OCI-M1 (cell line): Measurements from ENCODE around the gene TMEM121.
"Not testable (repeated sequence)": the region's sequence is repeated elsewhere in the genome, so short reads cannot be mapped to it uniquely, and the experiment has no call there.

Source experiments
- DNase-seq: peaks from one replicate; lab custom pipeline; 2025; lab: John Stamatoyannopoulos, UW

The TMEM121 gene

DNA sequence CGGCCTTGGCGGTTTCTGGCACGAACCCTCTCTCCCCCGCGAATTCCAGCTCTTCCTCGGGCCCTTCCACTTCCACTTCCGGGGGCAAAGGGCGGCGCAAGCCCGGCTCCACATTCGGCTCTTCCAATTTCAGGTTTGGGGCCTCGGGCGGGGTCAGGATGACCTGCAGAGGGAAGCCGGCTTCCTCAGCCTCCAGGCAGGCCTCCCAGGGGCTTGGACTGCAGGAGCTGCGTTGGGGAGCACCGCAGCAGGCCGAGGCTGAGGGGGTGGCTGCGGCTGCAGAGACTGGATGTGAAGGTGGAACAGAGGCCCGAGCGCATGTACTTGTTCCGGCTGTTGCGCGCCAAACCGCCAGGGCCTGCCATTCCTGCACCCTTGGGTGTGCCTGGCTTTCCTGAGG is 20.7 kb downstream of the TMEM121 start:
- not testable (repeated sequence) for DNase-seq

DNA sequence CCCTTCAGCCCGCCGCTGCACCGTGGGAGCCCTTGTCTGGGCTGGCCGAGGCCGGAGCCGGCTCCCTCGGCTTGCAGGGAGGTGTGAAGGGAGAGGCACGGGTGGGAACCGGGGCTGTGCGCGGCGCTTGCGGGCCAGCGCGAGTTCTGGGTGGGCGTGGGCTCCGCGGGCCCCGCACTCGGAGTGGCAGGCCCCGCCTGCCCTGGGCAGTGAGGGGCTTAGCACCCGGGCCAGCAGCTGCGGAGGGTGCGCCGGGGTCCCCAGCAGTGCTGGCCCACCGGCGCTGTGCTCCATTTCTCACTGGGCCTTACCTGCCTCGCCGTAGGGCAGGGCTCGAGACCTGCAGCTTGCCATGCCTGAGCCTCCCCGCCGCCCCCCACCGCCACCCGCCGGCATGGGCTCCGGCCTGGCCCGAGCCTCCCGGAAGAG is 21.4 kb downstream of the TMEM121 start:
- DNase-seq, result no peak

DNA sequence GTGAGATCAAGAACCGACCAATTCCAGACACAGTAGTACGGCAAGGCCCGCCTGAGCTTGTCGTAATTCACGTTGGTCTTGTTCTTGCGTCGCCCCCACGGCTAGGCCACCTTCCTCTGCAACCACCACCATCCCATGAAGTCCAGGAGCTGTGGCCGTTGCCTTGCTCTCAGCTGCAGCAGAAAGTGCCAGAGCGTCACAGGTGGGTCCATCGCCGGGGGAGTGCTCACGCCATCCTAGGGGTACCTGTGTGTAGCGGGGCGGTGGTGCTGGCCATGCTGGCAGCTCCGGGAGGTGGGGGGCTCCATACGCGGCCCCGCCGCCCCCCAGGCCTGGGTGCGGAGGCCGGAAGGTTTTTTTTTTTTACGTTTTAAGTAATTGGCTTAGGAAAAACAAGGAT is 23.1 kb downstream of the TMEM121 start:
- no peak for DNase-seq

DNA sequence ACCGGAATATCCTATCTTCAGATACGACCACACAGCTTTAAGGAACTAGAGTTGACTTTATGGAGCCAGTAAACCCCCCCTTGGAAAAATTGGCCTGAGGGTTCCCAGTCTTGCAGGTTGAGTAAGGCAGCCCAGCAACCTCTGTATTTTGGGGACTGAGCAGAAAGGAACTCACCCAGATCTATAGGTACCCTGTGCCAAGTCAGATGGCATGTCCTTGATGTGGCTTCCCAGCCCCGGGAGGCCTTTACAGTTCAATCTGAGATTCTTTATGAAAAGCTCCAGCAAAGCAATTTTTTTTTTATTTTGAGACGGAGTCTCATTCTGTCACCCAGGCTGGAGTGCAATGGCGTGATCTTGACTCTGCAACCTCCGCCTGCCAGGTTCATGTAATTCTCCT is 27.6 kb downstream of the TMEM121 start:
- no peak for DNase-seq

DNA sequence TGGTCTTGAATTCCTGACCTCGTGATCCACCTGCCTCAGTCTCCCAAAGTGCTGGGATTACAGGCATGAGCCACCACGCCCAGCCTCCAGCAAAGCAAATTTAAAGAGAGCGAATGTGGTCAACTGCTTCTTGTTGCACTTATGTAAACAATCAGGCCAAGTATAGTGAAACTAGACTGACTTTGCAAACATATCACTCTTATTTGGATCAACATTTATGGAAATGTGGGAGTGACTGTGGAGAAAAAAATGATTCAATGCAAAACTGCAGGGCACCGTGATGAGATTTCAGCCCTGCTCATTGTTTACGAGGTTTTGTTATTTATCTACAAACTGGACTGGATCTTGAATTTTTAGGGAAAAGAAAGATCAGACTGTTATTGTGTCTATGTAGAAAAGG is 28.1 kb downstream of the TMEM121 start:
- DNase-seq, result no peak

DNA sequence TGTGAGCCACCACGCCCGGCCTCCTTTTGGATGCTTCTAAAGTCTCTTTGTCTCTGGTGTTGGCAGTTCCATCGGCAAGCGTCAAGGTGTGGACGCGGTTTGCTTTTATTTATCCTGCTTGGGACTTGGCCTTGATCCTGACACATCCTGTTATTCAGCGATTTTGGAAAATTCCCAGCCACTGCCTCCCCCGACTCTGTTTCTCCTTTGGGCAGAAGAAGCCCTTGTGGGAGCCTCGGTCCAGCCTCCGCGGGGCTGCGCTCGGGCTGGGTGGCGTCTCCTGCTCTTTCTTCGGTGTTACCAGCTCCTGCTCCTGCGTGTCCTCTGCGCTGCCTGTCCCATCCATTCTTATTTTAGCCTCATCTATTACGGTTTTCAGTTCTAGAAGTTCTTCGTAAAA is 31.3 kb downstream of the TMEM121 start:
- not testable (repeated sequence) for DNase-seq

DNA sequence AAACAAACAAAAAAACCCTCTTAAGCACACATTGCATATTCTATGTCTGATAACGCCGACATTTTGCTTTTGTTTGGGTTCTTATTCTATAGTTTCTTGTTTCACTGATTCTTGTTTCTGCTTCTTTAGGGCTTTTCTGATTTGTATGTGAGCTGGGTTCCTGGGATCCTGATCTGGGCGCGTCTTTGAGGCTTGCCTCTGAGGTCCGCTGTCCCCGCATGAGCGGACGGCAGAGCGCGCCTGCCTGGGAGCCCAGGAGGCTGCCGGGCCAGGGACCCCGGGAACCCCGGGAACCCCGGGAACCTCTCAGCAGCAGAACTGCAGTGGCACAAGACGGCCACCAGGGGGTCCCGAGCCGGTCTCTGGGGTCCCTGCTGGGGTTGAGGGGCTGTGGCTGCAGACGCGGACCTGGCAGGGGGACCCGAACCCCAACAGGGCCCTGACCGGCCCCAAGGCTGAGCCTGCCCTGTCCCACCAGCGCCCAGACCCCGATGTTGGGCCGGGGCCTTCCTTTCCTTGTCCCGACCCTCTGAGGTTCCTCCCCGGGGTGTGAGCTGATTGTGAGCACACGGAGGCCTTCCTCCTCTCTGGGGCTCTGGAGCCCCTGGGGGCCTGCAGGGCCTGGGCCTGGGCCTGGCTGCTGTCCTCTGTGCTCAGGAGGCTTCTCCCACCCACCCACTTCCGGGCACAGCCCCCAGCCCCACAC is 32.2 kb downstream of the TMEM121 start:
- DNase-seq, result not testable (repeated sequence)

DNA sequence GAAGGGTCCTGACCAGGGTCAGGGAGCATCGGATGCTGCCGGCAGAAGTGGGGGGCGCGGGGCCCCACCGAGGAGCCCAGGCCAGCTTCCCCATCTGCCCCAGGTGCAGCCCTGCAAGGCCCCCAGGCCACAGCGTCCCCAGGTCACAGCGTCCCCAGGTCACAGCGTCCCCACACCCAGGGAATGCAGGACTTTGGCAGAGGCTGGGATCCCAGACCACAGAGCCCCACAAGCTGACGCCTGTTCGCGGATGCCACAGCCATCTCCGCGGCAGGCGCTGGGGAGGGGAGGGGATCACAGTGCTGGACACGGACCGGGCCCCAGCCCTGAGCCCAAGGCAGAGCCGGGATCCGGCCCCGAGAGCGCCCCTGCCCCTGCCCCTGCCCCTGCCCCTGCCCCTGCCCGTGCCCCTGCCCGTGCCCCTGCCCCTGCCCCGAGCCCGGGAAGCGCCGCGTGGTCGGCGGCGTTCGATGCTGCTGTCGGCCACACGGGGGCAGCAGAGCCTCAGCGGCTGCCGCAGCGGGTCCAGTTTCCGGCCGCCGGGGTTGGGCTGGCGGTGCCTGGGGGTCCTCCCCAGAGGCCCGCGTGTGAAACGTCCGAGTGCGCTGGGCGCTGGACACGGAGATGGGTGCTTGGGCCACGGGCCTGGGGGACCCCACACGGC is 33.1 kb downstream of the TMEM121 start:
- not testable (repeated sequence) for DNase-seq

DNA sequence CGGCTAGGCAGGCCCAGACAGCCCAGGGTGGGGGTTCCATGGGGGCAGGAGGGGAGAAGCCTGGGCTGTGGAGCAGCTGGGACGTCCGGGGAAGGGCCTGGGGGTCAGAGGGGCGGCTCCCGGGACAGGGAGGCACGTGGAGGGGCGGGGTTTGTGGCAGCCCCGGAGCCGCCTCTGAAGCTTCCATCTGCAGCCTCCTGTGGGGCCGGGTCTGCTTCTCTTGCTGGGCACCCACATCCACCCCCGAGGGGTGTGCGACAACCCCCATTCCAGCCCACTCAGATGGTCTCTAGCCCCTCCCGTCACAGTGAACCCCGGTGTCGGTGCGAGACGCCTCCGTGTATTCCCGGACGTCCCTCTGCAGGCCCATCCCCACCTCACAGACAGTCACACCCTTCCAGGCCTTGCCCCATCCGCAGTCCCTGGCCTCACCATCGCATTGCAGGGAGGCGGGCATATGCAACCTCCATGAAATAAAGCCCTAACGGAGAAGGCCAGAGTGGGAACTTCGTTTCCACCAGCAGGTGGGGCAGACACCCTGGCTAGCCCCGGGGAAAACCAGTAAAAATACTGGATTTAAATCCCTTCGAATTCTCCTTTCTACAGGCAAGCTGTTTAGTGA is 33.8 kb downstream of the TMEM121 start:
- not testable (repeated sequence) for DNase-seq

DNA sequence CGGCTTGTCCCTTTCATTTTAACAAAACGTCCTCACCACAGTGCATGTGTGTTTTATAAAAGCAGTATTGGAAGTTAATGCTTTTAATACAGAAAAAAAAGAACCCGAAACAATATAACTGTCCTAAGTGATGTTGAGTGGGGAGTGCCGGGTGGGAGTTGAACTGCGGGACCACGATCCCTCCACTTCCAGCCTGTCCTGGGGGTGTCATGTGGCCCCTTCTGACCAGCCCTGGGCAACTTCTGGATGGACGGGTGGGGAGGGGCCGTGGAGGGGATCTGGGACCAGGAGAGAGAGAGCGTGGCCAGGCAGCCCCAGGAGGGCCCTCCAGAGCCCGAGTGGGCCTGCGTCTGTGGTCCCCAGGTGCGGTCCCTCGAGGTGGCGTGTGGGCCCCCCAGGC is 35.0 kb downstream of the TMEM121 start:
- not testable (repeated sequence) for DNase-seq

DNA sequence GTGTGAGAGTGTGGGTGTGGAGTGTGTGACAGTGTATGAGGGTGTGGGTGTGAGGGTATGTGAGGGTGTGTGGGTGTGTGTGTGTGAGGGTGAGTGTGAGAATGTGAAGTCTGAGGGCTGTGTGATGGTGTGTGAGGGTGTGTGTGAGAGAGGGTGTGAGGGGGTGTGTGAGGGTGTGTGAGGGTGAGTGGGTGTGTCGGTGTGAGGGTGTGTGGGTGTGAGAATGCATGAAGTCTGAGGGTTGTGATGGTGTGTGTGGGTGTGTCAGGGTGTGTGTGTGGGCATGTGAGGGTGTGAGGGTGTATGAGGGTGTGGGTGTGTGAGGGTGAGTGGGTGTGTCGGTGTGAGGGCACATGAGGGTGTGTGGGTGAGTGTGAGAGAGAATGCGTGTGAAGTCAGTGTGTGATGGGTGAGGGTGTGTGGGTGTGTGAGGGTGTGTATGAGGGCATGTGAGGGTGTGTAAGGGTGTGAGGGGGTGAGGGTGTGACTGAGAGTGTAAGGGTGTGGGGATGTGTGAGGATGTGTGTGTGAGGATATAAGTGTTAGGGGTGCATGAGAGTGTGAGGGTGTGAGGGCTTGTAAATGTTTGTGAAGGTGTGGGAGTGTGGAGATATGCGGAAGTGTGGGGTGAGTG is 36.4 kb downstream of the TMEM121 start:
- DNase-seq, result no peak

DNA sequence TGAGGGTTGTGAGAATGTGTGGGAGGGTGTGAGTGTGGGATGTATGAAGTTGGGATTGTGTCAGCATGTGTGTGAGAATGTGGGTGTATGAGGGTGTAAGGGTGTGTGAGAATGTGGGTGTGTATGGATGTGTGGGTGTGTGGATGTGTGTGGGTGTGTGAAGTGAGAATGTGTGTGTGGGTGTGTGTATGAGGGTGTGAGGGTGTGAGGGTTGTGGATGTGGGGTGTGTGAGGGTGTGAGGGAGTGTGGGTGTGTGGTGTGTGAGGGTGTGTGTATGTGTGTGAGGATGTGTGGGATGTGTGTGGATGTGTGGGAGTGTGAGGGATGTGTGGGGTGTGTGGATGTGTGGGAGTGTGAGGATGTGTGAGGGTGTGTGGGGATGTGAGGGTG is 37.0 kb downstream of the TMEM121 start:
- DNase-seq, result no peak

DNA sequence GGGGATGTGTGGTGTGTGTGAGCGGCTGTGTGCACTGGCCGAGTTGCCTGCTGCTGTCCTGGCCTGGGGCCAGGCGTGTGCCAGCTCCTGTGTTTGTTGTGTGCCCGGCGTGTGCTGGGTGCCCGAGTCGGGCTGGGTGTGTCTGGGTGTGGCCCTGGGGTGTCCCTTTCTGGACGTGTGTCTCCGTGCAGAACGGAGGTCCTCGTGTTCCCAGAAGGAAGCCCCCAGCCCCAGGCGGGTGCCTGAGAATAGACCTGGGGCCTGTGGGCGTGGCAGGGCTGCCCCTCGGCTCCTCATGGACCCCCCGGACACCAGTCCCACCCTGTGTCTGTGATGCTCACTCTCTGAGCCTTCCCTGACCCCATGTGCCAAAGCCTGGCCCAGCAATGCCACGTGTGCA is 38.2 kb downstream of the TMEM121 start:
- DNase-seq, result not testable (repeated sequence)

DNA sequence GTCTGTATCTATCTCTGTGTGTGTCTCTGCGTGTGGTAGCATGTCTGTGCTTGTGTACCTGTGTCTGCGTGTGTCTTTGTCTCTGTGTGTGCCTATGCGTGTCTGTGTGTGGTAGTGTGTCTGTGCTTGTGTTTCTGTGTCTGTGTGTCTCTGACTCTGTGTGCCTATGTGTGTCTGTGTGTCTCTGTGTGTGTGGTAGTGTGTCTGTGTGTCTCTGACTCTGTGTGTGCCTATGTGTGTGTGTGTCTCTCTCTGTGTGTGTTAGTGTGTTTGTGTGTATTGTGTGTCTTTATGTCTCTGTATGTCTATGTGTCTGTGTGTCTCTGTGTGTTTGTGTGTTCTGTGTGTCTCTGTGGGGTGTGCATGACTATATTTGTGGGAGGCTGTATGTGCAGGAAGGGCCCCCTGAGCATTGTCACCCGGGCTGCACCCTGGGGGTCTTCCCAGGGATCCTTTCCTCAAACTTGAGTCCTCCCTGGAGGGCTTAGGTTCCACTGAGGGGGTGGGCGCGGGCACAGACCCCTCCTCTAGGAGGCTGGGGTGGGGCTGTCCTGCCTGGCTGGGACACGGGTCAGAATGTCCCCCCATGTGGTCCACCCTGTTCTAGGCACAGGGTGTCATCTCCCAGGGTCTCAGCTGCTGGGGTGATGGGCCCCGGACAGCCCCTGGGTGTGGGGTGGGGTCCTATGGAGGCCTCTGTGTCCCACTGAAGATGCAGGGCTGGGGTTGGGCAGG is 39.0 kb downstream of the TMEM121 start:
- not testable (repeated sequence) for DNase-seq

DNA sequence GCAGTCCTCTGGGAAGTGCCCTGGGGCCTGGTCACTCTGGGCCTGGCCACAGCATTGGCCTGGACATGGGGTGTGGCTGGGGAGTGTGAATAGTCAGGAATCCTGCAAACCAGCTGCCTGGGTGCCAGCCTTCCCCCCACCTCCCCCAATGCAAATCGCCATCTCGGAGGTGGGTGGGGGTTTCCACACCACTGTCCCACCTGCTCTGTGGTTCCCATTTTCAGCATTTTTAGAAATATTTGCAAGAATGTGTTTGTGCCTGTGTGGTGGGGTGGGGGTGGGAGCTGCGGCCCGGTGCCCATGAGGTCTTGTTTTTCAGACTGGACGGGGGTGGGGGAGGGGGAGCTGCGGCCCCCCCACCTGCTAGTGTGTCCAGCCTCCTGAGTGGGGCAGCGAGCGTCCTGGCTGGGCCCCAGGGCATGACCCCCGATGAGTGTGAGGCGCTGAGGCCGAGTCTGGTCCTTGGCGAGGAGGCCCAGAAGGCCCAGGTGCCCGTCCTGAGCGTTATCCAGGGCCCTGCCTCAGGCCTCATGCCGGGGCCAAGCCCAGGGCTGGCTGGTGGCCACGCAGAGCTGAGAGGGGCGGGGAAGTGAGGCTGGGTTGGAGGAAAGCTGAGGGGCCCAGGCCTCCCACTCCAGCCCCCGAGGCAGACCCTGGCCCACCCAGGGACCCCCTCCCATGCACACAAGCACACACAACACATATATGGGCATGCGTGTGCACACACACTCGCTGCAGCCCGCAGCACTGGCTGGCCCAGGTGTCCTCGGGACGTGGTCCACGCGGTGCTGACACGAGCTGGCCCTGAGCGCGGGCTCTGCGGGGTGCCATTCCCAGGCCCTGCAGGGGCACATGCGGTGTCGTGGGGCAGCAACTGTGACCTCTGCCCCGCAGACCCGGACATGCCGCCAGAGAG is 40.1 kb downstream of the TMEM121 start:
- not testable (repeated sequence) for DNase-seq

DNA sequence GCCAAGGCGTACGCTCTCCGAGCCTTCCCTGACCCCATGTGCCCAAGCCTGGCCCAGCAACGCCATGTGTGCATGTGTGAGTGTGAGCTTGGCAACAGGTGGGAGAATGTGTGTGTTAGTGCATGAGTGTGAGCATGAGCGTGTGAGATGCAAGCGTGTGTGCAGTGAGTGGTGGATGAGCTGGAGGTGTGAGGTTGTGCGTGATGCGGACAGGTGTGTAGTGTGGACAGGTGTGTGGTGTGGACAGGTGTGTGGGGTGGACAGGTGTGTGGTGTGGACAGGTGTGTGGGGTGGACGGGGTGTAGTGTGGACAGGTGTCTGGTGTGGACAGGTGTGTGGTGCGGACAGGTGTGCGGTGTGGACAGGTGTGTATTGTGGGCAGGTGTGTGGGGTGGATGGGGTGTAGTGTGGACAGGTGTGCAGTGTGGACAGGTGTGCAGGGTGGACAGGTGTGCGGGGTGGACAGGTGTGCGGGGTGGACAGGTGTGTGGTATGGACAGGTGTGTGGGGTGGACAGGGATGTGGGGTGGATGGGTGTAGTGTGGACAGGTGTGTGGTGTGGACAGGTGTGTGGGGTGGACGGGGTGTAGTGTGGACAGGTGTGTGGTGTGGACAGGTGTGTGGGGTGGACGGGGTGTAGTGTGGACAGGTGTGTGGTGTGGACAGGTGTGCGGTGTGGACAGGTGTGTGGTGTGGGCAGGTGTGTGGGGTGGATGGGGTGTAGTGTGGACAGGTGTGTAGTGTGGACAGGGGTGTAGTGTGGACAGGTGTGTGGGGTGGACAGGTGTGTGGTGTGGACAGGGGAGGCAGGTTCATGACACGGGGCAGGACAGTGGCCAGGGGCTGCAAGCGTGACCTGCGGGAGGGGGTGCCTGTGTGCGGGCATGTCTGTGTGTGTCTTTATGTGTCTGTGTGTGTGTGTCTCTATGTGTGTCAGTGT is 41.1 kb downstream of the TMEM121 start:
- not testable (repeated sequence) for DNase-seq

DNA sequence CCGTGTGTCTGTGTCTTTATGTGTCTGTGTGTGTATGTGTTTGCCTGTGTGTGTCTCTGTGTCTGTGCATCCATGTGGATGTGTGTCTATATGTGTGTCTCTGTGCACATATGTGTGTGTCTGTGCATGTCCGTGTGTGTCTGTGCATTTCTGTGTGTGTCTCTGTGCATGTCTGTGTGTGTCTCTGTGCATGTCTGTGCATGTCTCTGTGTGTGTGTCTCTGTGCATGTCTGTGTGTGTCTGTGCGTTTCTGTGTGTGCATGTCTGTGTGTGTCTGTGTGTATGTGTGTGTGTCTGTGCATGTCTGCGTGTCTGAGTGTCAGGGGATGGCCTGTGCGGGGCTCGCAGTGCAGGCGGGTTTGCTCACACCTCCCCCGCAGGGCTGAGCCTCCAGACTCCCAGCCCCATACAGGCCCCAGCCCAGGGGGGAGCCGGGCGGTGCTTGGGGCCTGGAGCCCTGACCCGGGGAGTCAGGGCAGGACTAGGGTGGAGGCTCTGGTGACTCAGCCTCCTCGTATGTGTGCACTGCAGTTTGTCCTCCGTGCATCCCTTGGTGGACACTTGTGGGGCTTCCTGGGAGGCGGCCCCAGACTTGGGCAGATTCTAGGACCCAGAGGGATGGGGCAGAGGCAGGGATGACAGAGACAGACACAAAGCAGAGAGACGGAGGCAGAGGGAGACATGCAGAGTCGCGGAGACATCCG is 41.9 kb downstream of the TMEM121 start:
- not testable (repeated sequence) for DNase-seq

DNA sequence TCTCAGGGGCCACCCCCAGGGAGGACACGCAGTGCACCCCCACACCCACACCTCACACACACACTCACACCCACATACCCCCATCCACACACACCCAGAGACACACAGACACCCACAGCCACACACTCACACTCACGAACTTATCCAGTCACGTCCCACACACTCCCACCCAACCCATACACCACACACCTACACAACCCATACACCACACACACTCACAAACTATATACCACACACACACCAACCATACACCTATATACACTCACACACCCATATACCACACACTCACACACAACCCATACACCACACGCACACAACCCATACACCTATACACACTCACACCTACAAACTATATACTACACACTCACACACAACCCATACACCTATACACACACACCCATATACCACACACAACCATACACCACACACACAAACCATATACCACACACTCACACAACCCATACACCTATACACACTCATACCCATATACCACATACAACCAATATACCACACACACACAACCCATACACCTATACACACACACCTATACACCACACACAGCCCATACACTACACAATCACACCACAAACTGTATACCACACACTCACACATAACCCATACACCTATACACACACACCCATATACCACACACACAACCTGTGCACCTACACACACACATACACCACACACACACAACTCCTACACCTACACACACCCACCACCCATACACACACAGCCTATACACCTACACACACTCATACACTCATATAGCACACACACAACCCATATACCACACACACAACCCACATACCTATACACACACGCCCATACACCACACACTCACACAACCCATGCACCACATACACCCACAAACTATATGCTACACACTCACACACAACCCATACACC is 42.7 kb downstream of the TMEM121 start:
- DNase-seq, result no peak
